Liver (tissue), 3 donors: Measurements from ENCODE around the gene MYL7.

Experiments
- ATF3 ChIP-seq: IDR thresholded peaks from 2 replicates; pipeline ENCODE4 v1.6.1; 2016; ENCODE audit warnings: antibody characterized with exemption
- CTCF ChIP-seq: fragments of 150-350 bp; IDR thresholded peaks from 2 replicates; pipeline ENCODE4 v1.5.1; 2017; ENCODE audit warnings: improper control_type of control experiment, low read depth, low read length; ENCODE audit not compliant: missing input control
- EGR1 ChIP-seq, 2 donors: IDR thresholded peaks; 2 replicates each; pipeline ENCODE4 v1.6.1; 2016 to 2018; ENCODE audit warnings: antibody characterized with exemption in 2 of 2, low read depth in 2 of 2
- FOXA1 ChIP-seq: IDR thresholded peaks from 2 replicates; pipeline ENCODE4 v1.6.1; 2016; ENCODE audit warnings: antibody characterized with exemption
- FOXA2 ChIP-seq: IDR thresholded peaks from 2 replicates; pipeline ENCODE4 v1.6.1; 2016; ENCODE audit warnings: antibody characterized with exemption
- JUND ChIP-seq, 2 donors: IDR thresholded peaks; 2 replicates each; pipeline ENCODE4 v1.6.1; 2016; ENCODE audit warnings: antibody characterized with exemption in 2 of 2
- MAX ChIP-seq: IDR thresholded peaks from 2 replicates; pipeline ENCODE4 v1.6.1; 2016; ENCODE audit warnings: antibody characterized with exemption
- RAD21 ChIP-seq, 2 donors: IDR thresholded peaks; 2 replicates each; pipeline ENCODE4 v1.6.1; 2016; ENCODE audit warnings: antibody characterized with exemption in 2 of 2, mild to moderate bottlenecking in 2 of 2
- REST ChIP-seq: IDR thresholded peaks from 2 replicates; pipeline ENCODE4 v1.6.1; 2016; ENCODE audit warnings: antibody characterized with exemption, mild to moderate bottlenecking
- RXRA ChIP-seq, 2 donors: IDR thresholded peaks; 2 replicates each; pipeline ENCODE4 v1.6.1; 2017 to 2018; ENCODE audit warnings: antibody characterized with exemption in 2 of 2, mild to moderate bottlenecking in 1 of 2
- SP1 ChIP-seq: IDR thresholded peaks from 2 replicates; pipeline ENCODE4 v1.6.1; 2018; ENCODE audit warnings: antibody characterized with exemption, mild to moderate bottlenecking
- YY1 ChIP-seq: IDR thresholded peaks from 2 replicates; pipeline ENCODE4 v1.6.1; 2016; ENCODE audit warnings: antibody characterized with exemption, mild to moderate bottlenecking
- donor health status: healthy.
- donor health status: healthy.

- TF ChIP-seq YY1: no peak
- TF ChIP-seq CTCF: no peak
- no peak for TF ChIP-seq RAD21 (IDR thresholded peaks at IDR 0.05)
- no peak for TF ChIP-seq MAX
- TF ChIP-seq RXRA (IDR thresholded peaks at IDR 0.05): no peak
- no peak for TF ChIP-seq FOXA1
- TF ChIP-seq SP1: no peak
- TF ChIP-seq FOXA2: no peak
- TF ChIP-seq ATF3: no peak
- no peak for TF ChIP-seq JUND (IDR thresholded peaks at IDR 0.05)
- no peak for TF ChIP-seq EGR1 (IDR thresholded peaks at IDR 0.05; ENCODE audit: low read depth in 2 of 2)
- no peak for TF ChIP-seq REST
Observed at GRCh38 chr7:44150966-44151941, 10.1 kb upstream of the MYL7 start.
